Activated naive CD8-positive, alpha-beta T cell (primary cell): ENCODE data around the gene LRMDA.

Experiments used
- H3K27ac Mint-ChIP-seq: one replicate; pipeline ENCODE4 v1.8.0; 2021; ENCODE audit warnings: mixed read lengths
- H3K27me3 Mint-ChIP-seq: one replicate; pipeline ENCODE4 v1.8.0; 2021; ENCODE audit warnings: mixed read lengths
- H3K36me3 Mint-ChIP-seq: one replicate; pipeline ENCODE4 v1.8.0; 2021; ENCODE audit warnings: mixed read lengths
- H3K4me1 Mint-ChIP-seq: one replicate; pipeline ENCODE4 v1.8.0; 2021; ENCODE audit warnings: low read depth, mixed read lengths
- H3K4me3 Mint-ChIP-seq: one replicate; pipeline ENCODE4 v1.8.0; 2021; ENCODE audit warnings: mild to moderate bottlenecking, mixed read lengths
- H3K9me3 Mint-ChIP-seq: one replicate; pipeline ENCODE4 v1.8.0; 2021; ENCODE audit warnings: low read depth, mixed read lengths

LRMDA gene

GRCh38 chr10:76302481-76302880, 871.1 kb downstream of the LRMDA start:
- Mint-ChIP-seq H3K36me3 (no peaks in the 10 kb centered on the region), H3K9me3 (no peaks in the 10 kb centered on the region), H3K27me3 (no peaks in the 10 kb centered on the region), H3K4me3 (no peak overlapping the region), H3K27ac (no peak overlapping the region), H3K4me1 (no peaks in the 10 kb centered on the region)

DNA sequence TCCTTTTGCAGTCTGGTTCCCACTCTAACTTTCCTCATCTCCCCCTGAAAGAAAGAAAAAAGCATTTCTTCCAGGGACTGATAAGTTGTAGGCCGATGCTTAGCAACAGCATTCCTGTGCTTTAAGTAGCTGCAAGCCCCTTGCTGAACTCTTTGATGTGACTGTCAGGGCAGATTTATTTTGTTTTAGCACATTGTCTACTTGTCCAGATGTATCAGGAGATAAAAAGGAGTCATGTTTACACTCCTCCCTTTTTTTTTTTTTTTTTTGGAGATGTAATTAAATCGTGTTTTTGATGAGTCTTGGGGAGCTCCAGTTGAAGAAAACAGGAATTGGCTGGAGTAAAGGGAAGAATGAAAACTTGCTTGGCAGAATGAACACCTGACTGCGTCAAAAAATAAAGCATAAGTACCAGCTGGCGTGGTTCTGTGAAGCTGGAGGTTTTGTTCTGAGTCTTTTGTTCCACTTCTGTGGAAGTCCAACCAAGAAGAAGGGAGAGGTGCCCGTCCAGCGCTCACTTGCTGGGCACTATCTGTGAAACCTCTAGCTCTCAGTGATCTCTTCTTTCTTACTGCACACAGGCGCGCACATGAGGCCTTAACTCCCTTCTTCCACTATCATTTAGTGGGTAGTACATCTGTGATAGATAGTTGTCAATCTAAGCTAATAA, 871.7 kb downstream of the LRMDA start:
- Mint-ChIP-seq H3K9me3 (no peaks in the 10 kb centered on the region), H3K27me3 (no peaks in the 10 kb centered on the region), H3K27ac (no peak overlapping the region), H3K4me3 (no peak overlapping the region), H3K36me3 (no peaks in the 10 kb centered on the region), H3K4me1 (no peaks in the 10 kb centered on the region)

GRCh38 chr10:76303682-76304316, 872.4 kb downstream of the LRMDA start:
- H3K4me1 Mint-ChIP-seq, result no peaks in the 10 kb centered on the region
- no peak overlapping the region for H3K4me3 Mint-ChIP-seq

DNA sequence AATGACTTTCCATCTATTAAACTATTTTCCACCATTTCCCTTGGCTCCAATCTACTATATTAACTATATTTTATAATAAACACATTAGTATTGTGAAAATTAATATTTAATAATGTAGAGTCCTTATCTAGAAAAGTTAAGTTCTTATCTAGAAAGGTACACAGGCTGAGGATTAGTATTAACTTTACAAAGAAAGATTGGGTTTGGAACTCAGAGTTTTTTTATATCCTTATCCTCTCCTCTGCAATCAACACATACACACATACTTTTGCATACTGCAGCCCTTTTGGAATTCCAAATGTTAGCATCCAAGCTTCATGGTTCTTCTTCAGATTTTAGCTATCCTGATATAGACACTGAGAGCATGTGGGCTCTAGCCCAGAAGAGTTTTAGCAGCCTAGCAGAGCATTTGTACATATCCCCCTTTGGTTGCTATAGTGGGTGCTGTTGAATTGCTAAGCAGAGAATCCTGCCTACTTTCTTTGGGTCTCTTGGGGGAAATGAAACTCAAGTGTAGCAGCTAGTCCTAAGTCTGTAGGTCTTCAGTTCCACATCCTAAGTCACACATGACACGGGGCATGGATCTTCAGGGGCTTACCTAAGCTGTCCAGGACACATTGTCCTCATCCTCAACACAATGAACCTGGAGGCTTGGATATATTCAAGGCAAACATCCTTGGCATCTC, 874.6 kb downstream of the LRMDA start:
- H3K4me3 Mint-ChIP-seq, result no peak overlapping the region
- peaks cover 2% of the 10 kb centered on the region for H3K27me3 Mint-ChIP-seq
- no peak overlapping the region for H3K27ac Mint-ChIP-seq
- no peaks in the 10 kb centered on the region for H3K36me3 Mint-ChIP-seq
- no peaks in the 10 kb centered on the region for H3K9me3 Mint-ChIP-seq
- H3K4me1 Mint-ChIP-seq, result no peaks in the 10 kb centered on the region

More at GRCh38 chr10:76303682-76304316, 872.4 kb downstream of the LRMDA start:
- Mint-ChIP-seq H3K36me3 (no peaks in the 10 kb centered on the region), H3K27ac (no peak overlapping the region), H3K9me3 (no peaks in the 10 kb centered on the region), H3K27me3 (no peaks in the 10 kb centered on the region)

GRCh38 chr10:76306856-76307255, 875.4 kb downstream of the LRMDA start:
- H3K4me3 Mint-ChIP-seq, result no peak overlapping the region
- no peak overlapping the region for H3K27ac Mint-ChIP-seq
- H3K36me3 Mint-ChIP-seq, result no peaks in the 10 kb centered on the region
- H3K27me3 Mint-ChIP-seq, result peaks cover 2% of the 10 kb centered on the region
- no peaks in the 10 kb centered on the region for H3K9me3 Mint-ChIP-seq
- H3K4me1 Mint-ChIP-seq, result no peaks in the 10 kb centered on the region

DNA sequence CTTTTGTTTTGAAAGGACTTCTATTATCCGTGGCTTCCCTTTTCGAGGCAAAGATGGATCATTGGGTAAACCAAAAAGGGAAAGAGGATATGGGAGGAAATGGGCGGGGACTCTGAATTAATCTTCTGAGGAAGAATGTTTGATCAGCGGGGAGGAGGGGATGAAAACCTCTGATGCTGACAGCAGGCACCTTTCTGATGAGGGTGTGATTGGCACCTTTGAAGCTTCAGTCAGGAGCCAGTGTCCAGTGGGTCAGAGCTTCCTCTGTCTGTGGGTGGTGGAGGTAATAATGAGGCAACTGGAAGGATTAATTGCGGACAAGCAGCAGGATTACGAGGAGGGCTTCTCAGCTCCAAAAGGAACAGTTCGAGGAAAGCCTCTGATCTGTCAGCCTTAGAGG, 877.6 kb downstream of the LRMDA start:
- H3K36me3 Mint-ChIP-seq, result no peaks in the 10 kb centered on the region
- no peaks in the 10 kb centered on the region for H3K4me1 Mint-ChIP-seq
- peaks cover 2% of the 10 kb centered on the region for H3K27me3 Mint-ChIP-seq
- H3K4me3 Mint-ChIP-seq, result no peak overlapping the region
- no peak overlapping the region for H3K27ac Mint-ChIP-seq
- H3K9me3 Mint-ChIP-seq, result no peaks in the 10 kb centered on the region

GRCh38 chr10:76309741-76310587, 878.5 kb downstream of the LRMDA start:
- H3K4me3 Mint-ChIP-seq, result no peak overlapping the region
- H3K27me3 Mint-ChIP-seq, result peaks cover 2% of the 10 kb centered on the region
- H3K36me3 Mint-ChIP-seq, result no peaks in the 10 kb centered on the region
- no peaks in the 10 kb centered on the region for H3K4me1 Mint-ChIP-seq
- H3K9me3 Mint-ChIP-seq, result no peaks in the 10 kb centered on the region
- no peak overlapping the region for H3K27ac Mint-ChIP-seq

DNA sequence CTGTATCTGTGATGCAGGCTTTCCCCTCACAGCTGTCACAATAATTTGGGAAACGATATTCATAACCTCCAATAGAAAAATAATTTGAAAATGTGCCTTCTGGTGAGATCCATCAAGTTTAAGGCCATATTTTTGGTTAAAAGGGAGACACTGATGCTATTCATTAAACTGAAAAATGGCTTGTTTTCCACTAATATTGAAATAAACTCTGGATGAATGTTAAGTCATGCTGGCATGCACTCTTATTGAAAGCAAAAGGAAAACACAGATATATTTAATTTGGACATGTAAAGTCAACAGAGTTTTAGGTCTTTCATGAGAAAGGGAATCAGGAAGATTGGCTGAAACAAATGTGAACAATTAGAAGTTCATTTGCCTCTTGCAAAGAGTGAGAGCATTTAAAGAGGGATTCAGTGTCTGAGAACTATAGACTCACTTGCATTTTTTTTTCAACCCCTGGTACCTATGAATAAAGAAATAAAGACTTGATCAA, 879.2 kb downstream of the LRMDA start:
- H3K4me1 Mint-ChIP-seq, result no peaks in the 10 kb centered on the region
- peaks cover 2% of the 10 kb centered on the region for H3K27me3 Mint-ChIP-seq
- H3K4me3 Mint-ChIP-seq, result no peak overlapping the region
- H3K36me3 Mint-ChIP-seq, result no peaks in the 10 kb centered on the region
- no peaks in the 10 kb centered on the region for H3K9me3 Mint-ChIP-seq
- no peak overlapping the region for H3K27ac Mint-ChIP-seq

DNA sequence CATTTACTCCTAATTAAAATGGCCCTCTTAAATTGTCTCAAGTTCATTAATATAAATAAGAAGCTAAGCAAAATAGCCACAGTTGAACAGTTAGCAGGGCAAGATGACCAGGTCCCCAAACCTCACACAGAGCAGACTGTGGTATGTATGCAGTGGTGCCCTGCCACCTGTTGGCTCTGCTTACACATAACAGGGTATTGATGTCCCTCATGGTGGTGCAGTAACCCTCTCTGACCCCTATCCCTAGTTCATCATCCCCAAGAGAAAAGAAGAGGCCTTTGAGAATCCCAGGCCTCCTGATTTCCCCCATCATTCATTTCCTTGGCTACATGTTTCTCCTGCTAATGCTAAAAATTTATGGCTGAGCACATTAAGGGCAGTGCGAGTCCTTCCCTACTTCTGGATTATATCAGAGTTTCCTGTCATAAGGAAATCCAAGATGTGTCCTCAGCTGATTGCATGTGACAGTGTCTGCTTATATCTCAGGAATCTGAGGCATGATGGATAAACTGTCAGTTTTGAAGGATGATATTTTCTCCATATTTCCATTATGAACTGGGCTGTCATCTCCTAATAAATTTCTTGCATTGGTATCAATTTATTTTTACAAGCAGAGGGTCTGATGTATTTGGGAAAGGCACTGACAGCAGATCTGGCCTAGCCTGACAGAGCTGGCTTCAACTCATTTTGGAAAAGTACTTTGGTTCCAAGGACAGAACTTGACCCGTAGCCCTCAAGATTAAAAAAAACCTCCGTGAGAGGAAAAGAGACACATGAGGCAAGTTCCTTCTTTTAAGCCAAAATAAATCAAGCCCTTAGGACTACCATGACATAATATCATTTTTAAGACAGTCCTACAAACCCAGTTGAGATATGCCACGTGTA, 880.6 kb downstream of the LRMDA start:
- Mint-ChIP-seq H3K27ac (no peak overlapping the region), H3K4me3 (no peak overlapping the region), H3K27me3 (peaks cover 2% of the 10 kb centered on the region), H3K9me3 (no peaks in the 10 kb centered on the region), H3K36me3 (no peaks in the 10 kb centered on the region), H3K4me1 (no peaks in the 10 kb centered on the region)

- peaks cover 5% of the 10 kb centered on the region for H3K9me3 Mint-ChIP-seq
- H3K27ac Mint-ChIP-seq, result no peak overlapping the region
- no peaks in the 10 kb centered on the region for H3K36me3 Mint-ChIP-seq
- H3K4me3 Mint-ChIP-seq, result no peak overlapping the region
- H3K27me3 Mint-ChIP-seq, result no peaks in the 10 kb centered on the region
- no peaks in the 10 kb centered on the region for H3K4me1 Mint-ChIP-seq
Measured at GRCh38 chr10:76315240-76315639, 883.8 kb downstream of the LRMDA start.

GRCh38 chr10:76316234-76316633, 884.8 kb downstream of the LRMDA start:
- no peaks in the 10 kb centered on the region for H3K4me1 Mint-ChIP-seq
- no peaks in the 10 kb centered on the region for H3K27me3 Mint-ChIP-seq
- peaks cover 5% of the 10 kb centered on the region for H3K9me3 Mint-ChIP-seq
- H3K27ac Mint-ChIP-seq, result no peak overlapping the region
- H3K36me3 Mint-ChIP-seq, result no peaks in the 10 kb centered on the region
- H3K4me3 Mint-ChIP-seq, result no peak overlapping the region

GRCh38 chr10:76317078-76317477, 885.7 kb downstream of the LRMDA start:
- H3K4me3 Mint-ChIP-seq, result no peak overlapping the region
- H3K9me3 Mint-ChIP-seq, result peaks cover 5% of the 10 kb centered on the region

DNA sequence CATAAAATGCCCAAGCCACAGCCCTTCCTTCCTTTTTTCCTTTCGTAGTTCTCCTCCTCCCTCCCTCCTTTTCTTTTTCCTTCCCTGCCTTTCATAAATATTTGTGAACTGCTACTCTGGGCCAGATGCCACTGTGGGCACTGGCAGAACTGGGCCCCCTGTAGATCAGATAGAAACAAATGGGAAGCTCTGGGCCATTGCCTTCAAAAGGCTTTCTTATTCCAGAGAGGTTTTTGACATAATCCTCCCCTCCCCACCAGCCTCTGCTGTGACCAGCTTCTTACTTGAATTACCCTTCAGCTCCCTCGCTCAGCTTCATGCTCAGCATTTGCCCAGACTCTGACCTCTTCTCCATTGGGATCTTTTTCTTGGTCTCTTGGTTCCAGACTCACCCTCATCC, 886.8 kb downstream of the LRMDA start:
- Mint-ChIP-seq H3K4me1 (no peaks in the 10 kb centered on the region), H3K27ac (no peak overlapping the region), H3K27me3 (no peaks in the 10 kb centered on the region), H3K4me3 (no peak overlapping the region), H3K36me3 (no peaks in the 10 kb centered on the region), H3K9me3 (peaks cover 5% of the 10 kb centered on the region)

More at GRCh38 chr10:76317078-76317477, 885.7 kb downstream of the LRMDA start:
- H3K36me3 Mint-ChIP-seq, result no peaks in the 10 kb centered on the region
- no peak overlapping the region for H3K27ac Mint-ChIP-seq
- H3K27me3 Mint-ChIP-seq, result no peaks in the 10 kb centered on the region
- no peaks in the 10 kb centered on the region for H3K4me1 Mint-ChIP-seq

GRCh38 chr10:76319661-76320060, 888.2 kb downstream of the LRMDA start:
- H3K9me3 Mint-ChIP-seq, result peaks cover 5% of the 10 kb centered on the region
- no peaks in the 10 kb centered on the region for H3K4me1 Mint-ChIP-seq
- no peaks in the 10 kb centered on the region for H3K27me3 Mint-ChIP-seq
- no peaks in the 10 kb centered on the region for H3K36me3 Mint-ChIP-seq
- no peak overlapping the region for H3K4me3 Mint-ChIP-seq
- H3K27ac Mint-ChIP-seq, result no peak overlapping the region
